ENCODE data around the gene ATP5IF1. TPM values are rescaled to one million over a fixed set of nuclear protein-coding genes. Genes with fewer than 3 reads are reported as not detected.

The ATP5IF1 gene
- total RNA-seq, 1 donor from 2014 or later: 67.7 TPM

GRCh38 chr1:28233264-28233606, 2.7 kb upstream of the ATP5IF1 start:
- no peak for DNase-seq (ENCODE audit: low spot score in 2 of 2)
- no peak for FAIRE-seq

GRCh38 chr1:28236656-28237322, 865 bp downstream of the ATP5IF1 start:
- DNase-seq (ENCODE audit: low spot score in 2 of 2) (no peak), FAIRE-seq (no peak)

GRCh38 chr1:28239004-28239403, 3.1 kb downstream of the ATP5IF1 start:
- no peak for DNase-seq (ENCODE audit: low spot score in 2 of 2)
- no peak for FAIRE-seq

DNA sequence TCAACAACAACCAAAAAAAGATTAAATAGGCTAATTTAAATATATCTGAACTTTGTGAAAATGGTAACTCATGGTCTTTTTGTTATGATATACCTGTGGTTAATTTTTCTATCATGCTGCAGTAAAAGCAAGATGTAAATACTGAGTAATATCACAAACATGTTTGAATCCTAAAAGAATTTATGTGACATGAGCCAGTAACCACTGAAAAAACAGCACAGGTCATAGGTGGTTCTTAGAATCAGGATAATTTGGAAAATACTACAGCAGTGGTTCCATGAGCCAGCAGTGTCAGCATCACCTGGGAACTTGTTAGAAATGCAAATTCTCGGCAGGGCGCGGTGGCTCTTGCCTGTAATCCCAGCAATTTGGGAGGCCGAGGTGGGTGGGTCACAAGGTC, 4.1 kb downstream of the ATP5IF1 start:
- no peak for FAIRE-seq
- DNase-seq (ENCODE audit: low spot score in 2 of 2): no peak

DNA sequence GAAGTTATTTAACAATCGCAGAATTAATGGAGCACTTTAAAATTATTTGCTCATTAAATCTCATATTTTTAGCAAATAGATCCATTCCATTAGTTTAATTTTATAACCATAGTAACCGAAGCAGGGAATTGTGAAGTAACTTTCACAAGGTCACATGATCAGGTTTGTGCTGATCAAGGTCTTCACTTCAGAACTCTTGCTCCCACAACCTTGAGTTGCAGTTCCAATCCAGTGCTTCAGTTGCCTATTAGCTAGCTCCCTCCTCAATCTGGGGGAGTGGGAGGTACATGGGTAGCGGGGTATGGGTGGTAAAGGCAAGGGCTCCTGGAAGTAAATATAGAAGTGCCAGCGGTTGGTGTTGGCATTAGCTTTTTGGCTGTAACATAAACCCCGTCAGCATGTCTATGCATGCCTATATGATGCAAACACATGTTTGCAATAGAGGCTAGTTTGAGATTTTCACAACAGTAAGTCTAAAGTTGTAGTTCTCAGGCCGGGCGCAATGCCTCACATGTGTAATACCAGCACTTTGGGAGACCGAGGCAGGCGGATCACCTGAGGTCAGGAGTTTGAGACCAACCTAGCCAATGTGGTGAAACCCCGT, 5.8 kb downstream of the ATP5IF1 start:
- FAIRE-seq (no peak), DNase-seq (ENCODE audit: low spot score in 2 of 2) (no peak)

DNA sequence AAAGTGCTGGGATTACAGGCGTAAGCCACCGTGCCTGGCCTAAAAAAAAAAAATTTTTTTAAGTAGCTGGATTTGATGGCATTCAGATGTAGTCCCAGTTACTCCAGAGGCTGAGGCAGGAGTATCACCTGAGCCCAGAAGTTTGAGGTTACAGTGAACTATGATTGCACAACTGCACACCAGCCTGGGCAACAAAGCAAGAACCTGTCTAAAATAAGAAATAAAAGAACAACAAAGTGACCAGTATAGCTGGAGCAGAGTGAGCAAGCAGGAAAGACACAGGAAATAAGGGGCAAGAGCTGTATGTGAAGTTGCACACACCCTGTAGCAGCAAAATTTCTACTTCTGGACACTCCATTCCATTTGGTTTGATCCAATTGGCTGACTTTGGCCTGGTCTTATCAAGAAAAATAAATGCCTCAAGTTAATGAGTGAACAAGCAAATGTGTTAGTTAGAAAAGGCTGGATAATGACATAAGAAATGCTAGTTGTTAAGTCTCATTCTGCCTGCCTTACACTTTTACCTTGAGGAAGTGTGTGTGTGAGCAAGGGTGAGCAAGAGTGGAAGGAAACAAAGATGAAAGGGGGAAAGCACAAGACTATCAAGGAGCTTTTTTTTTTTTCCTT, 7.9 kb downstream of the ATP5IF1 start:
- DNase-seq (ENCODE audit: low spot score in 2 of 2) (no peak), FAIRE-seq (no peak)

GRCh38 chr1:28244549-28245251, 8.8 kb downstream of the ATP5IF1 start:
- FAIRE-seq: no peak
- DNase-seq (ENCODE audit: low spot score in 2 of 2): no peak

DNA sequence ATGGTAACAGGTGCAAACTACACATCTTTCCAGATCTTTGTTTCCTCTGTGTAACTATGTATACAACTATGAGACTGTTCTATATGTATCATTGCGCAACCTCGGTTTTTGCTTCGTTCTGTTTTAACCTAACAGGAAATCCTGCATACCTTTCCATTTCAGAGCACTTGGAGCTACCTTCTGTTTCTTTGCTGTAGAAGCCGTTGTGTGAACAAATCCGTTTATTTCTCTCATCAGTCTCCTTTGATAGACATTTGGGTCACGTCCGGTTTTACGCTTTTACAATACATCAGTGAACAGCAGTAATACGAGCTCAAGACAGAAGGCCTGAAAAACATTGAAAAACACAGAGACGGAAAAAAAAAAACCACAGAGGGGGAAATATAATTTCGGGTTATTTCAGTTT, 10.5 kb downstream of the ATP5IF1 start:
- DNase-seq (ENCODE audit: low spot score in 2 of 2) (no peak), FAIRE-seq (no peak)

DNA sequence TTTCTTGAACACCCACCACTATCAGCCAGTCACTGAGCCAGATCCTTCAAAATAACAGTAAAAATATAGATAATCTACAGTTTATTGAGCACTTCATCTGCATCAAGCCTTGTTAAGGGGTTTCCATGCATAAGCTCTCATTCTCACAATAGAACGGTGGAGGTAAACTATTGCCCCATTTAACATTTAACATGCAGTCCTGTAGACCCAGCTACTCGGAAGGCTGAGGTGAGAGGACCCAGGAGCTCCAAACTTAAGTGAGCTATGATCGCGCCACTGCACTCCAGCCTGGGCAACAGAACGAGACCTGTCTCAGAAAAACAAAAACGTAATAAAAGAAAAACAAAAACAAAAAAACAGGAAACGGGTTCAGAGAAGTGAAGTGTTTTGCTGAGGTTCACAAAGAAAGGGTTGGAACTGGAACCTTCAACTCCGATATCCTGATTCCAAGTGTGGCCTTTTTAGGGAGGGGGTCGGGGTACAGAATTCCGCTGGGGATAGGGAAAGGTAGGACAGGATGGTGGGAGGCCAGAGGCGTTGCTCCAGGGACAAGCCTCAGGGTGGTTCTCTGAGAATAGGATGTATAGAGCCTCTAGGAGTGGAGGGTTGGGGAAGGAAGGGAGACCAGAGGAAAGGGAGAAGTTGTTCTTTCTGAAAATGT, 11.8 kb downstream of the ATP5IF1 start:
- FAIRE-seq (no peak), DNase-seq (ENCODE audit: low spot score in 2 of 2) (no peak)

DNA sequence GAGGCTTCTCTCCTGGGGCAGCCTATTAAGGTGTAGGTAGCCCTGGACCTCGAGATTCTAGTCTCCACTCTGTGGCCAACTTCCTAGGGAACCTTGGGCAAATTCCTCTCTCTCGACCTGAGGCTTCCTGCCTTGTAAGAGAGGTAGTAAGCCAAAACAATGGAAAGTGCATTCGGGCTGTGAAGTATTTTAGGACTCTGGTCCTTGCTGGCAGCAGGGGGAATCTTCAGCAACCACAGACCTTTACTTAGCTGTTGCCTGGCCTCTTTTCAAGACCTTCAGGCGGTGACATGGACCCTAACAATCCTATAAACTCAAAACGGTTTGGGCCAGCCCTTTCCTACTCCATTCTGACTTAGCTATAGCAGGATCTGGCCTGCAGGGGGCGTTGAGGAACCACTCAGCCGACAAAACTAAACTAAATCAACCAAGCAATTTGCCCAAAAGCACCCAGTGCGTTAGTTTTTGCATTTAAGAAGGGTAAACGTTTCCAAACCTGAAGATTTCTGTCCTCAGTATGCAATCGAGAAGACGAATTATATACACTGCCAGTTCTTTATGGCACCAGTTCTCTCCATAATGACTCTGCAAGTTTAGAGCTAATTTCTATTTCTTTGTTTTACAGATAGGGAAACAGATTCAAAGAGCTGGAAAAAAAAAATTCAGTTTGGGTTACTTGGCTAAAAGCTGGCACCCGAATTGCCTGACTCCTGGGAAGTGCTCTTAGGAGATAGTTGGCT, 12.5 kb downstream of the ATP5IF1 start:
- DNase-seq (ENCODE audit: low spot score in 2 of 2) (peak; percentile 46 to 60), FAIRE-seq (no peak)

DNA sequence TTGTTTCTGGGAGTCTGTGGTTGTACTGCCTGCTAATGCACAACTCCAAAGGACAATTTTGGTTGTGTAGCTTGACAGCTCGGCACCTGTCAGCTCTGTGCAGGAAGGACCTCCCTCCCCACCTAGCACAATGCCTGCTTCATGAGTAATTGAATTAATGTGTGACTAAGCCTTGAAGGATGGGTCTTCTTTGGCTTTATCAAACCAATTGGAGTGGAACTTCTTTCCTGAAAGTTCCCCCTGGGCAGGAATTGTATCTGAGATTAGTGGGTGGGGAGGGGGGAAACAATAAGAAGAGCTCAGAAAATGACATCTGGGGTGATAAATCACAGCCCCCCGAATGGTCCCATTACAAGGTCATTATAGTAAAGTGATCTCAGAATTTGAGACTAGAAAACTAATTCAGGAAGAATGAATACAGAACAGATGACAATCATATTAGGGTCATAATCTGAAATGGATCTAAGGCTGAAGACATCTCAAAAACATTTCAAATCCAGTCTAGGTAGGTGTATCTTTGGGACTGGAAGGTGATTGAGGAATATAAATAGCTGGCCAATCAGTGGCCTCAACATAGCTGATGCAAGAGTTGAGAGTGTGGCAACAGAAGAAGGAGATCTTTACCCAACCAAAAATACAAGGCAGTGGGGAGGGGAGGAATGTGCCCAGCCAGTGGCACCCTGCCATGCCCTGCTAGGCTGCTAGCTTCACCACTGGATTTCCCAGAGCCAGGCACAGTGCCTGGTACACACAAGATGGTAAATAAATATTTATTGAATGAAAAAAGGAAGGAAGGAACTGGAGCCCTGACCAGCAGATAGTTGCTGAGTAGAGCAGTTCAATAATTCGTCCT, 13.3 kb downstream of the ATP5IF1 start:
- no peak for DNase-seq (ENCODE audit: low spot score in 2 of 2)
- no peak for FAIRE-seq

DNA sequence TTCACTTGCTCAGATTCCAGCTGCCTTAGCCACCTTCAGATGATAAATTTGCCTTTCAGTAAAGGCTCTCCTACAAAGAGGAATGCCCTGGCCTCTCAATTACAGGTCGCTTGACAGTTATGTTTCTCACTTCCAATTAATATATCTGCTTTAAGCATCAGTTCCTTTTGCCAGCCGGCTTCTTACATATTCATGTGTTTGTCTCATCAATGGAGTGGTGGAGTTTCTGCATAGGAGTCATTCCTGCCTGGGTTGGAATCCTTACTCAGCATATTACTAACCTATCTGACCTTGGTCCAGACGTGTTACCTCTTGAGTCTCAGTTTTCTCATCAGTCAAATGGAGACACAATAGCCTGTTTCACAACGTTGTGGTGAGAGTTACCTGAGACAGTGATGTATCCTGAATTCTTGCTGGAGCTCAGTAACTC, 14.0 kb downstream of the ATP5IF1 start:
- no peak for FAIRE-seq
- DNase-seq (ENCODE audit: low spot score in 2 of 2): no peak

- FAIRE-seq (no peak), DNase-seq (ENCODE audit: low spot score in 2 of 2) (no peak)
Observed at GRCh38 chr1:28256197-28256827, 20.4 kb downstream of the ATP5IF1 start.

DNA sequence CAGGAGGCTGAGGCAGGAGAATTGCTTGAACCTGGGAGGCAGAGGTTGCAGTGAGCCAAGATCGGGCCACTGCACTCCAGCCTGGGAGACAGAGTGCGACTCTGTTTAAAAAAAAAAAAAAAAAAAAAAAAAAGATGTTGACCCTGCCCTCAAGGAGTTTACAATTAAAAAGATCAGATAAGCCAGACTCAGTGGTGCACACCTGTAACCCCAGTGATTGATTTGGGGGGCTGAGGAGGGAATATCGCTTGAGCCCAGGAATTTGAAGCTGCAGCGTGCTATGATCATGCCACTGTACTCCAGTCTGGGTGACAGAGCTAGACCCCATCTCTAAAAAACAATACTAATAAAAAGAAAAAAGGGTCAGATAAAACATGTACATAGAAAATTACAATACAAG, 21.8 kb downstream of the ATP5IF1 start:
- DNase-seq (ENCODE audit: low spot score in 2 of 2): no peak
- FAIRE-seq: no peak

GRCh38 chr1:28258628-28259251, 22.8 kb downstream of the ATP5IF1 start:
- FAIRE-seq (no peak), DNase-seq (ENCODE audit: low spot score in 2 of 2) (no peak)

- FAIRE-seq: peak; percentile 60
Observed at GRCh38 chr1:28259252-28259933, 23.5 kb downstream of the ATP5IF1 start, which contains the start of gene SESN2. TSS of gene SESN2 (plus strand) at chr1:28259518. CDS start at chr1:28259848, 330 bp downstream.

DNA sequence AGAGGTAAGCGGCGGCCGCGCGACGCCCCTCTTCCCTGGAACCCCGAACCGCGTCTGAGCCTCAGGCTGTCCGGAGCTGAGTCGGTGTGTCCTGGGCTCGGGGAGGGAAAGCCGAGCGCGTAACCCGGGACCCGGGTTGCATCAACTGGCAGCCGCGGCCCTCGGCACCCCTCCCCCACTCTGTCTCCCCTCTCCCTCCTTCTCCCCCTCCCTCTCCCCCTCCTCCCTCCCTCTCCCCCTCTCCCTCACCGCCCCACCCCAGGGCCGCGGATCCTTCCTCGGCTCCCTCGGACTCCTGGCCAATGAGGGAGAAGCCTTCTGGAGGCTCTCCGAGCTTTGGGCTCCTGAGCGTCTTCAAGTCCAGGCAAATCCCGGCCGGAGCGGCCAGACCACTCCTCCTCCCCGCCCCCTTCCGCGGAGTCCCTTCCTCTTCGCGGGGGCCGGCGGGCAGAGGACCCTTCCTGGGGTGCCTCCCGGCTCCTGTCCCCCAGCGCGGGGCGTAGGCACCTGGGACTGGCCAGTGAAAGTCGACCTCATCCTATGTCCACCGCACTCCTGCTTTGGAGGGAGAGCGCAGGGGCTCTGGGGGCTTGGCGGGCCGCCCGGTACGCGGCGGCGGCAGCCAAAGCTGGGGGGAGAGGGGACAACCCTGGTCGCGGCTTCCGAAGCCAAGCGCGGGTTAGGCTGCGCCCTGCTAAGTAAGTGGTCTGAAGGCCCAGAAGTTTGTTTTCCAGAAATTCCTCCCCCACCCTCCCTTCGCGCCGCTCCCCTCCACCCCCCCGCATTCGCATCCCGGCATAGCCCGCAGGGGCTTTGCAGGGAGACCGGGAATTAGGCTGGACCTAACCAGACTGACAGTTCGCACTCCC, 24.2 kb downstream of the ATP5IF1 start:
- FAIRE-seq: no peak
- peak; percentile 40 to 49 for DNase-seq (ENCODE audit: low spot score in 2 of 2)

More at GRCh38 chr1:28259252-28259933, 23.5 kb downstream of the ATP5IF1 start, which contains the start of gene SESN2:
- peak; percentile 91 to 96 for DNase-seq (ENCODE audit: low spot score in 2 of 2)

Data from frontal cortex (tissue), 4 donors.